Caco-2 (cell line): ENCODE results near the gene UBE2K. TPM values are rescaled to one million over a fixed set of nuclear protein-coding genes. Genes with fewer than 3 reads are reported as not detected.
"Not testable (repeated sequence)": the region's sequence is repeated elsewhere in the genome, so short reads cannot be mapped to it uniquely, and the experiment has no call there.

Experiments used
- BruUV-seq: library from RNA; stranded (reverse); fragments of 400-500 nt; replicated peaks from 2 replicates; lab custom pipeline; 2021; lab: Mats Ljungman, UMichigan
- CTCF ChIA-PET: fragments of 300-600 bp; sonication (Branson Sonifier 250); formaldehyde crosslinking; loops from one replicate; lab custom pipeline; 2022; ENCODE audit warnings: antibody characterized with exemption; lab: Charles Lee
- POLR2A ChIA-PET: fragments of 300-600 bp; sonication (Branson Sonifier 250); formaldehyde crosslinking; loops from one replicate; lab custom pipeline; 2022; ENCODE audit warnings: antibody characterized with exemption; lab: Charles Lee
- DNase-seq, 2 experiments: peaks; one replicate each; pipeline versions ENCODE4 v3.0.0 to v3.0.0-alpha.2; 2020 to 2022
- H3K27me3 ChIP-seq: replicated peaks from 2 replicates; pipeline ENCODE4 v1.6.0; 2011; ENCODE audit warnings: low read length; ENCODE audit not compliant: control insufficient read depth, insufficient read depth
- H3K36me3 ChIP-seq: 2 replicates; pipeline ENCODE4 v1.5.1; 2011; ENCODE audit warnings: low read length; ENCODE audit not compliant: control insufficient read depth, insufficient read depth
- H3K4me1 ChIP-seq: fragments of 250-450 bp; sonication (Bioruptor Pico); 2 replicates; pipeline ENCODE4 v1.5.1; 2020; ENCODE audit warnings: mild to moderate bottlenecking
- H3K4me3 ChIP-seq: 2 replicates; pipeline ENCODE4 v1.5.1; 2011; ENCODE audit warnings: low read depth, mild to moderate bottlenecking, control low read depth, low read length
- H3K9me3 ChIP-seq: fragments of 250-450 bp; sonication (Bioruptor Pico); 2 replicates; pipeline ENCODE4 v1.5.1; 2020; ENCODE audit warnings: mild to moderate bottlenecking, moderate library complexity
- H3K27ac Mint-ChIP-seq: one replicate; pipeline ENCODE4 v1.8.0; 2022; ENCODE audit warnings: mixed read lengths; ENCODE audit not compliant: unreplicated experiment
- H3K27me3 Mint-ChIP-seq: one replicate; pipeline ENCODE4 v1.8.0; 2022; ENCODE audit warnings: mixed read lengths; ENCODE audit not compliant: insufficient read depth, unreplicated experiment
- H3K36me3 Mint-ChIP-seq: one replicate; pipeline ENCODE4 v1.8.0; 2022; ENCODE audit warnings: mild to moderate bottlenecking, mixed read lengths; ENCODE audit not compliant: insufficient read depth, unreplicated experiment
- H3K4me1 Mint-ChIP-seq: one replicate; pipeline ENCODE4 v1.8.0; 2022; ENCODE audit warnings: low read depth, mixed read lengths; ENCODE audit not compliant: unreplicated experiment
- H3K4me3 Mint-ChIP-seq: one replicate; pipeline ENCODE4 v1.8.0; 2022; ENCODE audit warnings: mild to moderate bottlenecking, moderate library complexity, mixed read lengths; ENCODE audit not compliant: unreplicated experiment
- H3K9me3 Mint-ChIP-seq: one replicate; pipeline ENCODE4 v1.8.0; 2022; ENCODE audit warnings: mixed read lengths; ENCODE audit not compliant: unreplicated experiment
- CTCF ChIP-seq, 2 experiments: fragments of 200-600 bp in 1 of 2; IDR thresholded peaks; 1 replicate in 1 of 2; 2 replicates in 1 of 2; pipeline versions ENCODE4 v1.5.1 to v1.8.0; 2011 to 2022; ENCODE audit warnings: antibody characterized with exemption in 1 of 2, control low read depth in 1 of 2, inconsistent platforms in 1 of 2, low read depth in 1 of 2, low read length in 1 of 2, mild to moderate bottlenecking in 1 of 2, moderate library complexity in 1 of 2; ENCODE audit not compliant: insufficient read depth in 1 of 2, severe bottlenecking in 1 of 2, unreplicated experiment in 1 of 2
- intact Hi-C: fragments of 100-400 bp; cut with micrococcal nuclease; formaldehyde crosslinking; loops from one replicate; pipeline ENCODE4 v1.10.0; 2022; ENCODE audit not compliant: unreplicated experiment
- total RNA-seq: library from RNA; stranded (reverse); gene quantifications from 2 replicates; pipeline ENCODE4 v1.2.3, GENCODE V29; 2022

The UBE2K gene
- total RNA-seq, 1 experiment from 2014 or later, result 141 TPM

GRCh38 chr4:39770005-39770404, 72.1 kb downstream of the UBE2K start:
- intact Hi-C loops, result no loop called here
- Mint-ChIP-seq H3K4me3 (no peak overlapping the region), H3K36me3 (peaks cover 80% of the 10 kb centered on the region), H3K27ac (peak overlapping the region; percentile 18), H3K9me3 (no peaks in the 10 kb centered on the region), H3K4me1 (no peaks in the 10 kb centered on the region), H3K27me3 (no peaks in the 10 kb centered on the region)
- H3K4me1 ChIP-seq, result no peaks in the 10 kb centered on the region
- H3K27me3 ChIP-seq, result no peaks in the 10 kb centered on the region
- ChIA-PET POLR2A (no interaction called here), CTCF (no interaction called here)
- H3K36me3 ChIP-seq, result no peaks in the 10 kb centered on the region; the same call in 1 of the 2 replicates
- no peak overlapping the region for H3K4me3 ChIP-seq
- TF ChIP-seq CTCF (IDR thresholded peaks at IDR 0.05; ENCODE audit: insufficient read depth in 1 of 2, low read depth in 1 of 2, low read length in 1 of 2, severe bottlenecking in 1 of 2, unreplicated experiment in 1 of 2), result no peak
- H3K9me3 ChIP-seq, result no peaks in the 10 kb centered on the region
- no TSS peak for BruUV-seq
- DNase-seq, result no peak

GRCh38 chr4:39770471-39770870, 72.5 kb downstream of the UBE2K start:
- no peaks in the 10 kb centered on the region for H3K27me3 Mint-ChIP-seq
- no peaks in the 10 kb centered on the region for H3K4me1 Mint-ChIP-seq
- no peak for DNase-seq
- intact Hi-C loops, result no loop called here
- no peak overlapping the region for H3K4me3 Mint-ChIP-seq
- ChIA-PET CTCF (no interaction called here), POLR2A (interaction anchor here (0.6 kb wide), 1 partner anchor 22 kb away, joined by 3 read pairs; no protein-coding TSS in a partner anchor)
- Histone ChIP-seq H3K4me3 (no peak overlapping the region), H3K4me1 (no peaks in the 10 kb centered on the region), H3K9me3 (no peaks in the 10 kb centered on the region), H3K36me3 (no peaks in the 10 kb centered on the region; the same call in 1 of the 2 replicates), H3K27me3 (no peaks in the 10 kb centered on the region)
- peaks cover 80% of the 10 kb centered on the region for H3K36me3 Mint-ChIP-seq
- BruUV-seq, result no TSS peak
- no peak for TF ChIP-seq CTCF (IDR thresholded peaks at IDR 0.05; ENCODE audit: insufficient read depth in 1 of 2, low read depth in 1 of 2, low read length in 1 of 2, severe bottlenecking in 1 of 2, unreplicated experiment in 1 of 2)
- no peak overlapping the region for H3K27ac Mint-ChIP-seq
- no peaks in the 10 kb centered on the region for H3K9me3 Mint-ChIP-seq

GRCh38 chr4:39770969-39771724, 73.2 kb downstream of the UBE2K start:
- ChIA-PET CTCF (no interaction called here), POLR2A (interaction anchor here (0.6 kb wide), 1 partner anchor 22 kb away, joined by 3 read pairs; no protein-coding TSS in a partner anchor)
- Histone ChIP-seq H3K36me3 (no peaks in the 10 kb centered on the region; the same call in 1 of the 2 replicates), H3K9me3 (no peaks in the 10 kb centered on the region), H3K4me1 (no peaks in the 10 kb centered on the region), H3K4me3 (no peak overlapping the region), H3K27me3 (no peaks in the 10 kb centered on the region)
- no peak for TF ChIP-seq CTCF (IDR thresholded peaks at IDR 0.05; ENCODE audit: insufficient read depth in 1 of 2, low read depth in 1 of 2, low read length in 1 of 2, severe bottlenecking in 1 of 2, unreplicated experiment in 1 of 2)
- peak in 1 of 2 experiments; percentile 12 for DNase-seq
- intact Hi-C loops, result no loop called here
- Mint-ChIP-seq H3K9me3 (no peaks in the 10 kb centered on the region), H3K27me3 (no peaks in the 10 kb centered on the region), H3K27ac (no peak overlapping the region), H3K4me3 (no peak overlapping the region), H3K36me3 (peaks cover 80% of the 10 kb centered on the region), H3K4me1 (no peaks in the 10 kb centered on the region)
- no TSS peak for BruUV-seq

GRCh38 chr4:39781988-39782387, 84.1 kb downstream of the UBE2K start:
- H3K4me1 Mint-ChIP-seq, H3K27me3 ChIP-seq, CTCF ChIA-PET, H3K27me3 Mint-ChIP-seq, H3K27ac Mint-ChIP-seq, H3K4me3 ChIP-seq, H3K36me3 ChIP-seq, H3K9me3 Mint-ChIP-seq, DNase-seq, POLR2A ChIA-PET, BruUV-seq, H3K9me3 ChIP-seq, H3K4me3 Mint-ChIP-seq, H3K4me1 ChIP-seq: not testable (repeated sequence)
- intact Hi-C loops, result loop anchor here (10.0 kb wide), 1 partner anchor 193 kb away; the partner anchor contains the start of gene PDS5A
- H3K36me3 Mint-ChIP-seq, result peaks cover 63% of the 10 kb centered on the region
